ENCODE data around the gene NIM1K. TPM values are rescaled to one million over a fixed set of nuclear protein-coding genes. Genes with fewer than 3 reads are reported as not detected.

Gene NIM1K
- total and polyA plus RNA-seq, 10 of the 15 experiments (the other 5 are each of a cell fraction or from before 2014, with no cell fraction given): 0.27 to 1.7 (median 0.66) TPM

- FAIRE-seq: no peak
- CTCF ChIA-PET: interaction anchor here (1.6 kb wide), 1 partner anchor 9 kb away, joined by 4 read pairs; no protein-coding TSS in a partner anchor
Observed at GRCh38 chr5:43149231-43149630, 42.8 kb upstream of the NIM1K start.

More at GRCh38 chr5:43149231-43149630, 42.8 kb upstream of the NIM1K start:
- no peaks in the 10 kb centered on the region for H3K9me3 ChIP-seq (replicated peaks; ENCODE audit: control insufficient read depth, insufficient read depth, low read length)
- no peak overlapping the region for H3K27ac ChIP-seq (ENCODE audit: control insufficient read depth, insufficient read depth)
- in situ Hi-C loops (cut with MboI) (no loop called here), intact Hi-C loops (cut with micrococcal nuclease; ENCODE audit: unreplicated experiment) (no loop called here)
- DNase-seq (ENCODE audit: low read depth, low spot score): no peak
- H2AFZ ChIP-seq (ENCODE audit: control insufficient read depth, low read depth, low read length): no peak overlapping the region
- no peaks in the 10 kb centered on the region for H3K4me1 ChIP-seq (ENCODE audit: control insufficient read depth, insufficient read depth, low read length)
- WGBS (ENCODE audit: insufficient coverage, insufficient replicate concordance, low lambda C conversion rate, missing lambda C conversion rate): 82% methylated on average over 7 of the region's 7 CpGs
- SMC1A ChIA-PET (ENCODE audit: uncharacterized antibody, unreplicated experiment): interaction anchor here (0.8 to 3.8 kb wide), 2 partner anchors 10 to 44 kb away, joined by 3 to 10 read pairs; no protein-coding TSS in a partner anchor
- no peak overlapping the region for H3K4me3 ChIP-seq
- H3K79me2 ChIP-seq (ENCODE audit: control insufficient read depth, insufficient read depth, low read length): no peaks in the 10 kb centered on the region; the same call in none of the 2 replicates
- H3K9ac ChIP-seq (ENCODE audit: control insufficient read depth, insufficient read depth, low read length): no peak overlapping the region
- no peaks in the 10 kb centered on the region for H3K27me3 ChIP-seq (replicated peaks in 1 of 2; ENCODE audit: control insufficient read depth in 2 of 2, insufficient read depth in 2 of 2, low read length in 1 of 2)
- no peaks in the 10 kb centered on the region for H4K20me1 ChIP-seq (ENCODE audit: control insufficient read depth, insufficient read depth)
- no peak for TF ChIP-seq BMI1 (IDR thresholded peaks at IDR 0.05; ENCODE audit: borderline replicate concordance)
- TF ChIP-seq PKNOX1 (IDR thresholded peaks at IDR 0.05): no peak
- no peak for TF ChIP-seq RAD51 (IDR thresholded peaks at IDR 0.05)
- TF ChIP-seq IKZF1 (conservative IDR thresholded peaks at IDR 0.05): no peak
- no peak for TF ChIP-seq FOS (IDR thresholded peaks at IDR 0.05; ENCODE audit: borderline replicate concordance, extremely low read depth, insufficient read length)
- TF ChIP-seq ZNF592 (IDR thresholded peaks at IDR 0.05): no peak
- TF ChIP-seq CBFB (IDR thresholded peaks at IDR 0.05; ENCODE audit: low read depth): no peak
- no peak for TF ChIP-seq ZBTB4 (CRISPR knock-in tag; IDR thresholded peaks at IDR 0.05)
- TF ChIP-seq TCF7 (IDR thresholded peaks at IDR 0.05; ENCODE audit: borderline replicate concordance): no peak
- TF ChIP-seq CHD4 (IDR thresholded peaks at IDR 0.05): no peak
- TF ChIP-seq RCOR1 (conservative IDR thresholded peaks at IDR 0.05; ENCODE audit: low read depth, low read length): no peak
- POLR2A ChIA-PET: no interaction called here
- RAD21 ChIA-PET (ENCODE audit: unreplicated experiment): no interaction called here
- H3K36me3 ChIP-seq (ENCODE audit: control insufficient read depth in 2 of 2, insufficient read depth in 2 of 2, low read length in 1 of 2): peaks cover 3 to 9% of the 10 kb centered on the region in 2 experiments
- H3K4me2 ChIP-seq (ENCODE audit: control insufficient read depth, insufficient read depth): no peak overlapping the region
- BruUV-seq (replicated peaks): no TSS peak
- no peak for ATAC-seq
